Chondrocyte (in vitro differentiated cells): ENCODE results near the gene OPTC. TPM values are rescaled to one million over a fixed set of nuclear protein-coding genes. Genes with fewer than 3 reads are reported as not detected.

ENCODE experiments used
- DNase-seq: peaks from one replicate; pipeline ENCODE4 v3.0.0; 2021; ENCODE audit warnings: mixed read lengths, low spot score
- H3K27ac Mint-ChIP-seq: one replicate; pipeline ENCODE4 v1.8.0; 2021; ENCODE audit warnings: mild to moderate bottlenecking, moderate library complexity, mixed read lengths; ENCODE audit not compliant: unreplicated experiment
- H3K27me3 Mint-ChIP-seq: 2 replicates; pipeline ENCODE4 v1.8.0; 2021; ENCODE audit warnings: low read depth, mixed read lengths
- H3K36me3 Mint-ChIP-seq: 2 replicates; pipeline ENCODE4 v1.8.0; 2021; ENCODE audit warnings: low read depth, mixed read lengths
- H3K4me1 Mint-ChIP-seq: 2 replicates; pipeline ENCODE4 v1.8.0; 2021; ENCODE audit warnings: low read depth, mild to moderate bottlenecking, mixed read lengths
- H3K4me3 Mint-ChIP-seq: one replicate; pipeline ENCODE4 v1.8.0; 2021; ENCODE audit warnings: mild to moderate bottlenecking, moderate library complexity, mixed read lengths; ENCODE audit not compliant: unreplicated experiment
- H3K9me3 Mint-ChIP-seq: 2 replicates; pipeline ENCODE4 v1.8.0; 2021; ENCODE audit warnings: low read depth, mixed read lengths
- CTCF ChIP-seq: fragments of 200-600 bp; sonication (generic); IDR thresholded peaks from 2 replicates; pipeline ENCODE4 v1.5.0; 2021; ENCODE audit warnings: antibody characterized with exemption, mild to moderate bottlenecking, moderate library complexity
- total RNA-seq: library from RNA; stranded (reverse); gene quantifications from 3 replicates; pipeline ENCODE4 v1.2.1, GENCODE V29; 2021

OPTC gene
- total RNA-seq, 1 donor from 2014 or later = not detected

- Mint-ChIP-seq H3K9me3 (no peaks in the 10 kb centered on the region), H3K4me1 (peaks cover 70% of the 10 kb centered on the region), H3K36me3 (no peaks in the 10 kb centered on the region), H3K27ac (no peak overlapping the region), H3K27me3 (no peaks in the 10 kb centered on the region), H3K4me3 (no peak overlapping the region)
- no peak for TF ChIP-seq CTCF
- no peak for DNase-seq
These were observed 29.7 kb downstream of the OPTC start for GRCh38 chr1:203523667-203524066.

- TF ChIP-seq CTCF = no peak
- Mint-ChIP-seq H3K27ac (peak overlapping the region; percentile 8), H3K9me3 (no peaks in the 10 kb centered on the region), H3K36me3 (no peaks in the 10 kb centered on the region), H3K4me1 (peaks cover 75% of the 10 kb centered on the region), H3K4me3 (no peak overlapping the region), H3K27me3 (no peaks in the 10 kb centered on the region)
- no peak for DNase-seq
These were observed 30.2 kb downstream of the OPTC start for GRCh38 chr1:203524152-203524551.

GRCh38 chr1:203524824-203525223 is 30.9 kb downstream of the OPTC start:
- Mint-ChIP-seq H3K4me3 (no peak overlapping the region), H3K27me3 (no peaks in the 10 kb centered on the region), H3K4me1 (peaks cover 75% of the 10 kb centered on the region), H3K27ac (no peak overlapping the region), H3K36me3 (no peaks in the 10 kb centered on the region), H3K9me3 (no peaks in the 10 kb centered on the region)
- DNase-seq = no peak
- no peak for TF ChIP-seq CTCF

DNA sequence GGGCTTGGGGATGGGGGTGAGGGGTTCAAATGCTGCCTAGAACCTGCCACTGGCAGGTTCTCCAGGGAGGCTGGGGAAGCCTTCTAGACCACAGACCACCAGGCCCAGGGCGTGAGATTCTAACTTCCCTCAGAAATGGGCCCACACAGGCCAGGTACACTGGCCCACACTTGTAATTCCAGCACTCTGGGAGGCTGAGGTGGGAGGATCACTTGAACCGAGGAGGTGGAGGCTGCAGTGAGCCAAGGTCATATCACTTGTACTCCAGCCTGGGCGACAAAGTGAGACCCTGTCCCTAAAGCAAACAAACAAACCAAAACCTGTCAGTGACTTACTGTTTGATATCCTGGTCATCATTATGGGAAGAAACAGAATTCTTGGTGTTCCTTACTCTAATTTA is 31.7 kb downstream of the OPTC start:
- Mint-ChIP-seq H3K4me3 (no peak overlapping the region), H3K27me3 (no peaks in the 10 kb centered on the region), H3K36me3 (no peaks in the 10 kb centered on the region), H3K27ac (no peak overlapping the region), H3K4me1 (peaks cover 68% of the 10 kb centered on the region), H3K9me3 (no peaks in the 10 kb centered on the region)
- DNase-seq = no peak
- no peak for TF ChIP-seq CTCF

- Mint-ChIP-seq H3K27me3 (no peaks in the 10 kb centered on the region), H3K4me3 (no peak overlapping the region), H3K36me3 (no peaks in the 10 kb centered on the region), H3K4me1 (peaks cover 65% of the 10 kb centered on the region), H3K27ac (no peak overlapping the region), H3K9me3 (no peaks in the 10 kb centered on the region)
- DNase-seq = no peak
- no peak for TF ChIP-seq CTCF
These were observed 32.2 kb downstream of the OPTC start for GRCh38 chr1:203526130-203526529.
